Psoas muscle (tissue), 8 donors: ENCODE results near the gene GHRH. TPM values are rescaled to one million over a fixed set of nuclear protein-coding genes. Genes with fewer than 3 reads are reported as not detected.

Experiments
- ATAC-seq, 4 donors: fragments of 200-7000 bp; cut with Tn5 transposase; one replicate each; pipeline ENCODE4 v1.9.1; 2020; ENCODE audit warnings: moderate library complexity in 3 of 4, mild to moderate bottlenecking in 2 of 4
- DNase-seq, 2 donors: peaks; one replicate each; pipeline ENCODE4 v3.0.0-alpha.2; 2020
- H3K27ac ChIP-seq: fragments of 200-600 bp; one replicate; pipeline ENCODE4 v1.8.0; 2022
- H3K27me3 ChIP-seq, 3 donors: fragments of 200-600 bp in 1 of 3; one replicate each; pipeline versions ENCODE4 v1.6.1 to v1.8.0; 2013 to 2022; ENCODE audit warnings: low read length in 2 of 3, mild to moderate bottlenecking in 2 of 3, moderate library complexity in 1 of 3; ENCODE audit not compliant: insufficient read depth in 3 of 3
- H3K36me3 ChIP-seq, 2 donors: fragments of 200-600 bp in 1 of 2; one replicate each; pipeline versions ENCODE4 v1.6.1 to v1.8.0; 2013 to 2022; ENCODE audit warnings: low read depth in 1 of 2, mild to moderate bottlenecking in 1 of 2, moderate library complexity in 1 of 2; ENCODE audit not compliant: insufficient read depth in 1 of 2
- H3K4me1 ChIP-seq: fragments of 200-600 bp; one replicate; pipeline ENCODE4 v1.8.0; 2022
- H3K4me3 ChIP-seq: fragments of 200-600 bp; one replicate; pipeline ENCODE4 v1.8.0; 2022; ENCODE audit warnings: mild to moderate bottlenecking
- H3K9me3 ChIP-seq: fragments of 200-600 bp; one replicate; pipeline ENCODE4 v1.8.0; 2022
- CTCF ChIP-seq: fragments of 200-600 bp; IDR thresholded peaks from one replicate; pipeline ENCODE4 v1.8.0; 2022; ENCODE audit warnings: antibody characterized with exemption
- WGBS, 3 donors: extraction: QIAGEN DNeasy Blood & Tissue Kit; methylation state at CpG; one replicate each; pipeline versions ENCODE4 v1.1.6 to v1.1.7; 2013; 5-methylcytosine and 5-hydroxymethylcytosine counted together
- intact Hi-C, 2 donors: fragments of 100-400 bp; cut with DNase I; formaldehyde crosslinking; loops; one replicate each; pipeline versions ENCODE4 v1.11.0 to v1.14.2; 2022
- long read RNA-seq, 2 donors: library from polyadenylated mRNA; unstranded; transcript quantifications; one replicate each; pipeline ENCODE4 v2.0.0, GENCODE V29; 2021
- polyA plus RNA-seq, 3 donors: library from polyadenylated mRNA; stranded (reverse); fragments of 200-250 nt; gene quantifications; one replicate each; pipeline ENCODE4 v1.2.3, GENCODE V29; 2013
- total RNA-seq, 4 donors: library from RNA; stranded (reverse); fragmentation: NEBNext Ultra II Directional in 2 of 4; extraction: Animal tissue kit (Norgen Biotek cat#: 25700) in 2 of 4; gene quantifications; one replicate each; pipeline versions ENCODE4 v1.2.1 to v1.2.4, GENCODE V29; 2021 to 2023
- donor health status: healthy with polysubstance abuse.
- donor health status: DM: no; HTN: no; CAD: no; lungs with moderate emphysema.
- donor health status: Bipolar disorder and iron deficiency.
- donor health status: healthy.
- donor health status: DM: yes; HTN: yes; CAD: no.
- donor health status: DM: no; HTN: no; CAD: no.
- donor health status: DM: no; HTN: no; CAD: no.
- donor health status: DM: yes; HTN: yes; CAD: no.

GHRH gene
- total RNA-seq (not detected), polyA plus RNA-seq (not detected)
- long read RNA-seq, donor 1, result 0 reads
- long read RNA-seq, donor 2, result 0 reads

- ATAC-seq, result no peak
- no peak for TF ChIP-seq CTCF
- Histone ChIP-seq H3K4me1 (no peaks in the 10 kb centered on the region), H3K36me3 (no peaks in the 10 kb centered on the region), H3K27me3 (no peaks in the 10 kb centered on the region), H3K4me3 (no peak within 1 kb of the TSS), H3K9me3 (no peaks in the 10 kb centered on the region), H3K27ac (no peak within 1 kb of the TSS)
- no peak for DNase-seq
- WGBS, 3 donors, result 69 to 81% (median 76%) methylated on average over 9 of the region's 9 CpGs
- intact Hi-C loops, result no loop called here
Measured at GRCh38 chr20:37261714-37262113, at the start of gene GHRH. Gene GHRH (minus strand): TSS chr20:37261814. CDS start chr20:37256889, 4,925 bp downstream.

GRCh38 chr20:37310951-37311350 is 49.3 kb upstream of the GHRH start:
- WGBS, 3 donors, result 77 to 90% (median 83%) methylated on average over 11 of the region's 11 CpGs
- peaks cover 14% of the 10 kb centered on the region for H3K4me1 ChIP-seq
- peaks cover 0 to 53% of the 10 kb centered on the region in 2 donors for H3K36me3 ChIP-seq
- TF ChIP-seq CTCF, result no peak
- H3K9me3 ChIP-seq, result no peaks in the 10 kb centered on the region
- H3K4me3 ChIP-seq, result no peak overlapping the region
- H3K27me3 ChIP-seq, result no peaks in the 10 kb centered on the region
- no peak overlapping the region for H3K27ac ChIP-seq
- intact Hi-C loops, result no loop called here
- DNase-seq (no peak), ATAC-seq (no peak)

GRCh38 chr20:37309936-37310590 is 48.4 kb upstream of the GHRH start:
- intact Hi-C loops, result no loop called here
- WGBS, 3 donors, result 83 to 86% (median 84%) methylated on average over 16 of the region's 16 CpGs
- DNase-seq, result no peak
- TF ChIP-seq CTCF, result no peak
- Histone ChIP-seq H3K36me3 (peaks cover 0 to 53% of the 10 kb centered on the region in 2 donors), H3K27ac (no peak overlapping the region), H3K4me3 (no peak overlapping the region), H3K27me3 (no peaks in the 10 kb centered on the region), H3K9me3 (no peaks in the 10 kb centered on the region), H3K4me1 (peaks cover 7% of the 10 kb centered on the region)
- ATAC-seq, result no peak

GRCh38 chr20:37309290-37309689 is 47.7 kb upstream of the GHRH start:
- no peak for TF ChIP-seq CTCF
- 89 to 96% (median 90%) methylated on average over 6 of the region's 6 CpGs for WGBS, 3 donors
- intact Hi-C loops, result no loop called here
- no peak overlapping the region for H3K27ac ChIP-seq
- ATAC-seq (no peak), DNase-seq (no peak)
- peaks cover 7% of the 10 kb centered on the region for H3K4me1 ChIP-seq
- H3K9me3 ChIP-seq, result no peaks in the 10 kb centered on the region
- no peak overlapping the region for H3K4me3 ChIP-seq
- H3K36me3 ChIP-seq, result peaks cover 0 to 58% of the 10 kb centered on the region in 2 donors
- H3K27me3 ChIP-seq, result no peaks in the 10 kb centered on the region
